Ishikawa (cell line): ENCODE results near the gene GHRHR.

ENCODE experiments used
- CEBPB ChIP-seq: IDR thresholded peaks from 2 replicates; pipeline ENCODE4 v1.6.1; 2012
- CREB1 ChIP-seq: IDR thresholded peaks from 2 replicates; pipeline ENCODE4 v1.6.1; 2012; ENCODE audit warnings: low read depth
- EGR1 ChIP-seq: IDR thresholded peaks from 2 replicates; pipeline ENCODE4 v1.6.1; 2012
- EP300 ChIP-seq: IDR thresholded peaks from 2 replicates; pipeline ENCODE4 v1.6.1; 2012; ENCODE audit warnings: borderline replicate concordance
- FOXM1 ChIP-seq: IDR thresholded peaks from 2 replicates; pipeline ENCODE4 v1.6.1; 2012; ENCODE audit warnings: low read depth, borderline replicate concordance
- NFIC ChIP-seq: IDR thresholded peaks from 2 replicates; pipeline ENCODE4 v1.6.1; 2012
- RAD21 ChIP-seq: IDR thresholded peaks from 2 replicates; pipeline ENCODE4 v1.6.1; 2012; ENCODE audit warnings: low read depth
- TAF1 ChIP-seq: IDR thresholded peaks from 2 replicates; pipeline ENCODE4 v1.6.1; 2012; ENCODE audit warnings: low read depth, mild to moderate bottlenecking
- TCF12 ChIP-seq: IDR thresholded peaks from 2 replicates; pipeline ENCODE4 v1.6.1; 2012; ENCODE audit warnings: low read depth
- TEAD4 ChIP-seq: IDR thresholded peaks from 2 replicates; pipeline ENCODE4 v1.6.1; 2012
- YY1 ChIP-seq: IDR thresholded peaks from 2 replicates; pipeline ENCODE4 v1.6.1; 2012; ENCODE audit warnings: low read depth
- ZBTB7A ChIP-seq: IDR thresholded peaks from 2 replicates; pipeline ENCODE4 v1.6.1; 2012; ENCODE audit warnings: low read depth
- TF ChIP-seq, protein P1 (sequence below): IDR thresholded peaks from 2 replicates; pipeline ENCODE4 v1.6.1; 2012
- TF ChIP-seq, protein P2 (sequence below): IDR thresholded peaks from 2 replicates; pipeline ENCODE4 v1.6.1; 2012
- TF ChIP-seq, protein P3 (sequence below): IDR thresholded peaks from 2 replicates; pipeline ENCODE4 v1.6.1; 2012; ENCODE audit warnings: low read depth, mild to moderate bottlenecking

GHRHR gene

DNA sequence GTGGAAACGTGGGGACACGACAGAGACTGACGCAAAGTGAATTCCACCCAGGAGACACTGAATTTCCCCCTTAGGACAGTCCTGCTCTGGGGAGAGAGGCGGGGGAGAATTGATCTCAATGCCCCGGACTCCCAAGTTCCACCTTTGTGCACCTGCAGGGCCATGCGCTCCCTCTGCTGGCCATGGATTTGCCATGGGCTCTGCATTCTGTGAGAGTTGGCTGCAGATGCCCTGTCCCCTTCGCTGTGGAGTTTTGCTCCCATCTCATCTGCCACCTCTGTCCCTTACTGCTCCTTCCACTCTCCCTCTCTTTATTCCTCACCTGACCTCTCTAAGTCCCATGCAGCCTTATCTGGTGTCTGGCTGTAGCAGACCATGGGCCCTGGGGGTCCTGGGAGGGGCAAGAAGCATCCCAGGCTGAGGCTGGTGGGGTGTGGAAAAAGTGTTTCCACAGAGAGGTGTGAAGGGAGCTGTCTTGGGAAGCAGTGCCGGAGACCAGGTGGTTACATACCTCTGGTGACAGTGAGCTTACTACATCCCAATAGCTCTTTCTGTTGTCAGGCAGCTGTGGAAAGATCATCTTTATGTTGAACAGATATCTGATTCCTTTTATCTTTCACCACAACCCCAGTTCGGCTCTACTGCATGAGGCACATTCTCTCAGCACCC, 14.3 kb downstream of the GHRHR start:
- no peak for TF ChIP-seq TCF12
- TF ChIP-seq RAD21 = peak; percentile 58

DNA sequence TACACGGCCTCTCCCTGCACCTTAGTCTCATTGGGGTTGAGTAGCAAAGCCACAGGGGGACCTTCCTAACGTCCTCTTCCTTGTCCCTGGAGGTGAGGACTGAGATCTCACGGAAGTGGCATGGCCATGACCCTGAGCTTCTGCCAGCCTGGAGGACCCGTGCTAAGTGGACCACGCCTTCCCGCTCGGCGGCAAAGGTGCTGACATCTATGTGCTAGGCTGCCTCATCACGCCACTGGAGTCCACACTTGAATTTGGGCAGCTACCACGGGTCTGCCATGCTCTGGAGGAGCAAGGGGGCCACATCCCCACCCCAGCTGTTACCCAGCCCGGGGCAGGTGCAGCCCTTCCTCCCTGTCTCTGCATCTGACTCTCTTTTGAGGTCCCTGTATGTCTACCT, 15.3 kb downstream of the GHRHR start:
- TF ChIP-seq EGR1 (no peak), YY1 (no peak)

DNA sequence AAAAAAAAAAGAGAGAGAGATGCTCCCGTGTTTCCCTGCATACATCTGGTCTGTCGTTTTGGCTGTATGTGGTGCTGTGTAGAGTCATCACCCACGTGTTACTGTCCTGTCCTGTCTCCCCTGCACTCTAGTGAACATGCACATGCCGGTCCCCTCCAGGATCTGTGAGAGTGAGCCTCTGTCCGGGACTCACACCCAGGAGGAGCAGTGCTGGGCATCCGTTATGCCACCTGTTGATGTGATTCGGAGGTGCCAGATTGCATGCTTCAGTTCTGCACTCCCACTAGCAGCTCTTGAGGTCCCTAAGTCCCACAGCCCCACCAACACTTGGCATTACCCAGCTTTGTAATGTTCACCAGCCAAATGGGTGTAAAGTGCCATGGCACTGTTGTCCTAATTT, 16.4 kb downstream of the GHRHR start:
- no peak for TF ChIP-seq TCF12
- no peak for TF ChIP-seq NFIC
- TF ChIP-seq, protein P1, sequence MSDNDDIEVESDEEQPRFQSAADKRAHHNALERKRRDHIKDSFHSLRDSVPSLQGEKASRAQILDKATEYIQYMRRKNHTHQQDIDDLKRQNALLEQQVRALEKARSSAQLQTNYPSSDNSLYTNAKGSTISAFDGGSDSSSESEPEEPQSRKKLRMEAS = no peak
- TF ChIP-seq, protein P2, sequence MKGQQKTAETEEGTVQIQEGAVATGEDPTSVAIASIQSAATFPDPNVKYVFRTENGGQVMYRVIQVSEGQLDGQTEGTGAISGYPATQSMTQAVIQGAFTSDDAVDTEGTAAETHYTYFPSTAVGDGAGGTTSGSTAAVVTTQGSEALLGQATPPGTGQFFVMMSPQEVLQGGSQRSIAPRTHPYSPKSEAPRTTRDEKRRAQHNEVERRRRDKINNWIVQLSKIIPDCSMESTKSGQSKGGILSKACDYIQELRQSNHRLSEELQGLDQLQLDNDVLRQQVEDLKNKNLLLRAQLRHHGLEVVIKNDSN = no peak
- TF ChIP-seq CEBPB = no peak
- no peak for TF ChIP-seq FOXM1
- no peak for TF ChIP-seq ZBTB7A
- TF ChIP-seq EGR1 = no peak
- no peak for TF ChIP-seq TAF1
- no peak for TF ChIP-seq YY1

DNA sequence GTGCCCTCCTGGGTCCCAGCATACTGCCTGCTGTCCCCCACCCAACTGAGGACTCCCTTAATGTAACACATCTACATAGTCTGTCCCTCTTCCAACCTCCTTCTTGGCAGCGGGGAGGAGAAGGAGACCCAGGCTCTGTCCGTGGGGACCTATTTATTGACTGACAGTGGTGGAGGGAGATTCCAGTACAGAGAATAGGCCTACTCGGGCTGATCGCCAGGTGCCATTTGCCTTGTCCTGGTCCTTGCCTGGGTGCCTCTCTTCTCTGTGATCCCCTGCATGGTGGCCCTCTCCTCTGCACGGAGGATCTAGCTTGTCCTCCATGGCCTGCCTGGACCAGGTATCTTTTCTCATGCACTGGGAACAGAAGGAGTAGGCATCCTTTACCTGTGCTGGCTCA, 17.0 kb downstream of the GHRHR start:
- TF ChIP-seq EP300 = no peak
- TF ChIP-seq TCF12 = no peak
- no peak for TF ChIP-seq CREB1
- no peak for TF ChIP-seq EGR1
- TF ChIP-seq, protein P3, sequence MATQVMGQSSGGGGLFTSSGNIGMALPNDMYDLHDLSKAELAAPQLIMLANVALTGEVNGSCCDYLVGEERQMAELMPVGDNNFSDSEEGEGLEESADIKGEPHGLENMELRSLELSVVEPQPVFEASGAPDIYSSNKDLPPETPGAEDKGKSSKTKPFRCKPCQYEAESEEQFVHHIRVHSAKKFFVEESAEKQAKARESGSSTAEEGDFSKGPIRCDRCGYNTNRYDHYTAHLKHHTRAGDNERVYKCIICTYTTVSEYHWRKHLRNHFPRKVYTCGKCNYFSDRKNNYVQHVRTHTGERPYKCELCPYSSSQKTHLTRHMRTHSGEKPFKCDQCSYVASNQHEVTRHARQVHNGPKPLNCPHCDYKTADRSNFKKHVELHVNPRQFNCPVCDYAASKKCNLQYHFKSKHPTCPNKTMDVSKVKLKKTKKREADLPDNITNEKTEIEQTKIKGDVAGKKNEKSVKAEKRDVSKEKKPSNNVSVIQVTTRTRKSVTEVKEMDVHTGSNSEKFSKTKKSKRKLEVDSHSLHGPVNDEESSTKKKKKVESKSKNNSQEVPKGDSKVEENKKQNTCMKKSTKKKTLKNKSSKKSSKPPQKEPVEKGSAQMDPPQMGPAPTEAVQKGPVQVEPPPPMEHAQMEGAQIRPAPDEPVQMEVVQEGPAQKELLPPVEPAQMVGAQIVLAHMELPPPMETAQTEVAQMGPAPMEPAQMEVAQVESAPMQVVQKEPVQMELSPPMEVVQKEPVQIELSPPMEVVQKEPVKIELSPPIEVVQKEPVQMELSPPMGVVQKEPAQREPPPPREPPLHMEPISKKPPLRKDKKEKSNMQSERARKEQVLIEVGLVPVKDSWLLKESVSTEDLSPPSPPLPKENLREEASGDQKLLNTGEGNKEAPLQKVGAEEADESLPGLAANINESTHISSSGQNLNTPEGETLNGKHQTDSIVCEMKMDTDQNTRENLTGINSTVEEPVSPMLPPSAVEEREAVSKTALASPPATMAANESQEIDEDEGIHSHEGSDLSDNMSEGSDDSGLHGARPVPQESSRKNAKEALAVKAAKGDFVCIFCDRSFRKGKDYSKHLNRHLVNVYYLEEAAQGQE = no peak

DNA sequence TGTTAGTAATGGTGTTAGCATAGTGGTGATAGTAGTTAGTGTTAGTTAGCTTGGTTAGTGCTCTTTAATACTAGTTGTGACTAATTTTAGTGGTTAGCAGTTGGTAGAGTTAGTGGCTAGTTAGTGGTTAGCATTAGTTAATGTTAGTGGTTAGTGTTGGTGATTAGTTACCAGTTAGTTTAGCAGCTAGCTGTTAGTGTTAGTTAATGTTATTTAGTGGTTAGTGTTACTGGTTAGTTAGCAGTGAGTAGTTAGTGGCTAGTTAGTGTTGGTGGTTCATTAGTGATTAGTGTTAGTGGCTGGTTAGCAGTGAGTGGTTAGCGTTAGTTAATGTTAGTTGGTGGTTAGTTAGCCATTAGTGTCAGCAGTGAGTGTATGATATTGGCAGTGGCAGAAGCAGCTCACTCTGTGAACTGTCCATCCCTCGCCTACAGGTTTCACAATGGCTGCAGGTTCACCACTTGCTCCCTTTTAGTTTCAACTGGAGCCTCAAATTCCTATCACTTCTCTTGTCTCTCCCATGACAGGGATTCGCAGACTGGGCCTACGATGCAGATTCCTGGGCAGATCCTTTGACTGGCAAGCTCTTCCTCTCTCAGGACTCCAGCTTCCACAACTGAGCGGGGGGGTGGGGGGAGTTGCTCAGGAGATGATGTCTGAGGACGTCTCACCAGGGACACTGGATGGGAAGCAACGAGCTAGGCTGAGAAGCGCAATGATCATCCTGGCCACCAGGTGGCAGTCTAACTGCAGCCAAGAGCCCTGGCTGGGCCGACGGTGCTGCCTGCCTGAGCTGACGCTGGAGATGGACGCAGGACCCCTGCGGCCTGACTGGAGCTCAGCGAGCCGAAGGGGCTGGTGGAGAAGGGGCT, 19.5 kb downstream of the GHRHR start:
- no peak for TF ChIP-seq TCF12
- no peak for TF ChIP-seq NFIC
- TF ChIP-seq, protein P2 = no peak
- peak; percentile 96 for TF ChIP-seq RAD21
- TF ChIP-seq EGR1 = no peak
- TF ChIP-seq EP300 = no peak

DNA sequence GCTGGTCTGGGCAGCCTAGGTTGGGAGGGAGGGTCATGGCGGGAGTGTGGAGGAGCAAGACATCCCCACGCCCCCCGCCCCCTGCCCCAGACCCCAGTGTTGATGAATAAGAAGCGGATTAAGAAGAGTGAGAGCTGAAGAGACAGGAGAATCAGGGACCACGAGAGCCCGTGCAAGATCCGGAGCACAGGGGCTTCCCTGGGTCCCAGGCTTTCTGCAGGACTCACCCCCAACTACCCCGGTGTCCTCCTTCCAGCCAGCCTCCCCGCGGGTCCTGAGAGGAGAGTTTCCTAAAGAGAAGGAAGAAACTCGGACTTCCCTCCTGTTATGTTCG, 20.1 kb downstream of the GHRHR start:
- no peak for TF ChIP-seq CREB1
- no peak for TF ChIP-seq RAD21
- TF ChIP-seq YY1 = no peak
- no peak for TF ChIP-seq TEAD4
- TF ChIP-seq ZBTB7A = no peak
- TF ChIP-seq EP300 = no peak
- no peak for TF ChIP-seq TCF12
- no peak for TF ChIP-seq FOXM1
- TF ChIP-seq, protein P1 = no peak
- TF ChIP-seq, protein P3 = no peak
- TF ChIP-seq TAF1 = no peak
- no peak for TF ChIP-seq EGR1
- TF ChIP-seq, protein P2 = no peak
- TF ChIP-seq CEBPB = no peak
- no peak for TF ChIP-seq NFIC
